GM21737 (cell line): ENCODE results near the gene SPATA33.
"Not testable (repeated sequence)": the region's sequence is repeated elsewhere in the genome, so short reads cannot be mapped to it uniquely, and the experiment has no call there.

Source experiments
- ATAC-seq: cut with Tn5 transposase; IDR thresholded peaks from one replicate; pipeline ENCODE4 v1.9.1; 2021; ENCODE audit warnings: mild to moderate bottlenecking, moderate library complexity; ENCODE audit not compliant: unreplicated experiment

The SPATA33 gene

DNA sequence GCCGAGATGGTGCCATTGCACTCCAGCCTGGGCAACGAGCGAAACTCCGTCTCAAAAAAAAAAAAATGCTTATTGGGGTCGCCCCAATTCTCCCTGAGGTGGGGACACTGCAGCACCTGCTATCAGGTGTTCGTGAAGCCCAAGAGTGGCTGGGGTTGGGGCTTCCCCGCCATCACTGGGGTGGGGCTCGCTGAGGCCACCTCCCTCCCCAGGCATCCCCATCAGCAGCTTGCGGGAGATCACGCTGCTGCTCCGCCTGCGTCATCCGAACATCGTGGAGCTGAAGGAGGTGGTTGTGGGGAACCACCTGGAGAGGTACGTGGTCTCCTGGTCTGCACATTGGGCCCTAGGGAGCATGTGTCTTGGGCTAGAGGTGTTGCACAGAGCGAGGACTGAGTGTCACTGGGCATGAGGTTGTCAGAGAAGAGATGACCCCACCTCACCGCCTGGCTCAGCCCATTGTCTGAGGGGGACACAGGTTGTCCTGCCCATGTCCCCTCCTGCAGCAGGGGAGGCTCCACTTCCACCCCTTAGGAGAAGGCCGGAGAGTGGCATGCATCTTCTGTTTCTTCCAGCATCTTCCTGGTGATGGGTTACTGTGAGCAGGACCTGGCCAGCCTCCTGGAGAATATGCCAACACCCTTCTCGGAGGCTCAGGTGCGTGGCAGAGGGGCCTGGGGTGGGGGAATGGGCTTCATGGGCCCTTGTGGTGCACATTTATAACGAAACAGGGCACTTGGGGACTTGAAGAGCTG lies 33.8 kb downstream of the SPATA33 start:
- ATAC-seq: no peak

GRCh38 chr16:89691986-89692569 lies 34.4 kb downstream of the SPATA33 start:
- no peak for ATAC-seq

DNA sequence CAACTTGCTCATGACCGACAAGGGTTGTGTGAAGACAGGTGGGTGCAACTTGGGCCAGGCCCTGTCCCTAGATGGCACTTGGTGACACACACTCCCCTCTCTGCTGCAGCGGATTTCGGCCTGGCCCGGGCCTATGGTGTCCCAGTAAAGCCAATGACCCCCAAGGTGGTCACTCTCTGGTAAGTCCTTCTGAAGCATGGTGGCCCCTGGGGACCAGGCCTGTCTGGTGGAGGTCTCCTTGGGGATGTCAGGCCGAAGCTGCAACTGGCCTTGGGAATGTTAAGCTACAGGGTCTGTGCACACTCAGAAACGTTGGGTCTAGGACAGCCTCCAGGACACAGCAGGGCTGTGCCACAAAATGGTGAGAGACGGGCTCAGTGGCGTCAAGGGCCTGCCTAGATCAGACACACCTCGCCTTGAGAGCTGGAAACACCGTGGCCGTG lies 35.7 kb downstream of the SPATA33 start:
- ATAC-seq: no peak

DNA sequence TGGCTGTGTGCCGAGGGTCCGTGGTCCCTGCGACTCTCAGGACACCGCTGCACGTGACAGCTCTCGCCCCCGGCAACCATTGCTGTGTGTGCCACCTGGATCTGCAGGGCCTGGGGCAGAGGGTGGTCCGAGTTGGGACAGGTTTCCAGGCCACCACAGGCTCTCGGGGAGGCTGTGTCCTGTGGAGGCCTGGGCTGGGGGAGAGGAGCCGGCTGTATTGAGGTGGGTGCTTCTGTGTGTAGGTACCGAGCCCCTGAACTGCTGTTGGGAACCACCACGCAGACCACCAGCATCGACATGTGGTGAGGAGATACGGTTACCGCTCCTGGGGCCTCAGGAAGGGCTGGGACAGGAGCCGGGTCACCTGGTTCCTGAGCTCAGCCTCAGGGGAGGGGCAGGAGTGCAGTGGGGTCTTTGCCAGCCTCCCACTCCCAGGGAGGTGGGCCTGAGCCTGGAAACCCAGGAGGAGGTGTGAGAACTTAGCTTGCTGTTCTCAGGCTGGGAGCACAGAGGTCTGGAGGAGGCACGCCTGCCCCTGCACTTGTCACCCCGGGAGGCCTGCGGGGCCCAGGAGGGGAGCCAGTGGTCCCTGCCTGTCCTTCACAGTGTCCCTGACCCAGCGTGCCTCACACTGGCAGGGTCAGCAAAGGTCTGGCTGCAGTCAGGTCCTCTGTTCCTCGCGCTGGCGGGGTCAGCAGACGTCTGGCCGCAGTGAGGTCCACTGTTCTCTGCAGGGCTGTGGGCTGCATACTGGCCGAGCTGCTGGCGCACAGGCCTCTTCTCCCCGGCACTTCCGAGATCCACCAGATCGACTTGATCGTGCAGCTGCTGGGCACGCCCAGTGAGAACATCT lies 36.5 kb downstream of the SPATA33 start:
- ATAC-seq: no peak

GRCh38 chr16:89694784-89695085 lies 37.1 kb downstream of the SPATA33 start:
- ATAC-seq: not testable (repeated sequence)

DNA sequence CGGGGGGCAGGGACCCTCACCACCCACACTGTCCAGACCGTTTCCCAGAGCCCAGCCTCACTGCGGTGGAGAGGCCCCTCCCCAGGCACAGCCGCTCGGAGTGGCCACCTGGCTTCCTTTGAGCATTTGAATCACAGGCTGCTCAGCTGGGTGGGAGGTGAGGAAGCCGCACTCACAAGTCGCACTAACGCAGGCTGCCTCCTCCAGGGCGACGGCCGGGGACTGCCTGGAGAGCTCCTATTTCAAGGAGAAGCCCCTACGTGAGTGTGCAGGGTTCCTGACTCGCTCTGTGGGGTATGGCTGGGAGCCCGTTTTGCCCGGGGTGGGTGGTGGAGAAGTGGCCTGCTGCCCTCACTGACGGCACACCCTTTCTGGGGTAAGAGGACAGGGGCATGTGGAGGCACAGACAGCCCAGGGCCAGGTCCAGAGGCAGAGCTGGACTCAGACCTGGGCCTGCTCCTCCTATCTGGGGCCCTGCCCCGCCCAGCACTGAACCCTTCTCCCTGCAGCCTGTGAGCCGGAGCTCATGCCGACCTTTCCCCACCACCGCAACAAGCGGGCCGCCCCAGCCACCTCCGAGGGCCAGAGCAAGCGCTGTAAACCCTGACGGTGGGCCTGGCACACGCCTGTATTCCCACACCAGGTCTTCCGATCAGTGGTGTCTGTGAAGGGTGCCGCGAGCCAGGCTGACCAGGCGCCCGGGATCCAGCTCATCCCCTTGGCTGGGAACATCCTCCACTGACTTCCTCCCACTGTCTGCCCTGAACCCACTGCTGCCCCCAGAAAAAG lies 37.6 kb downstream of the SPATA33 start:
- ATAC-seq: no peak

DNA sequence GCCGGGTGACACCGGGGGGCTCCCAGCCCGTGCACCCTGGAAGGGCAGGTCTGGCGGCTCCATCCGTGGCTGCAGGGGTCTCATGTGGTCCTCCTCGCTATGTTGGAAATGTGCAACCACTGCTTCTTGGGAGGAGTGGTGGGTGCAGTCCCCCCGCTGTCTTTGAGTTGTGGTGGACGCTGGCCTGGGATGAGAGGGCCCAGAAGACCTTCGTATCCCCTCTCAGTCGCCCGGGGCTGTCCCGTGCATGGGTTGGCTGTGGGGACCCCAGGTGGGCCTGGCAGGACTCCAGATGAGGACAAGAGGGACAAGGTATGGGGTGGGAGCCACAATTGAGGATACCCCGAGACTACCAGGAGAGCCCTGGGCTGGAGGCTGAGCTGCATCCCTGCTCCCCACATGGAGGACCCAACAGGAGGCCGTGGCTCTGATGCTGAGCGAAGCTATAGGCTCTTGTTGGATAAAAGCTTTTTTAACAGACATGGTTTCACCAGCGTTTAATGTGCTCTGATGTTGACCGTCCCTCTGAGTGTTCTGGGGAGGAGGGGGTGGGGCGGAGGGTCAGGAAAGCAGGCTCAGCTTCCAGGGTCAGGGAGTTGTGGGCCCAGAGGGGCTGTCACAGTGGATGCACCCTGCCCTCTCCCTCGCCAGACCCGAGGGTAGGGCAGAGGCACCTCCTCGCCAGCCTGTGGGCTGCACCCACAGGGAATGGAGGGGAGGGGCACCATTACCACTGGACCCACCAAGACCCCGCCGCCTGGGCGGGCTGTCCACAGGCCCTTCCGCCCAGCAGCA lies 38.4 kb downstream of the SPATA33 start:
- no peak for ATAC-seq

DNA sequence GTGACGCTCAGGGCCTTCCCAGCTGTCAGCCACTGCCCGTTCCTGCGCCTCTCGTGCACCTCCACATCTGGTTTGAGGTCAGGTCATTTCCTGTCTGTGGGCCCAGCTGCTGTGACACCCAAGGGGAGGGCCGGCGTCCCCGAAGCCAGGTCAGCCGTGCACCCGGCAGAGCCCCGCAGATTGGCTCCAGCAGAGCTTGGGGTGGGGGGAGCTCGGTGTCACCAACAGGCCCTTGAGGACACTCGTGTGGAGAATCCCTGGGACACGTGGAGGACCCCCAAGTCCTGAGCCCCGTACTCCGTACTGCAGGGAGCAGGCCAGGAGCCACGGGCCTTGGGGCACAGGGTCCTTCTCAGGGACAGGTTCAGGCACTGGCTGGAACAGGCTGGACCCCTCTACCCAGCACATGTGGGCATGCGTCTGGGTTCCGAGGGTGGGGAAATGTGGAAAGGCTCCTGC lies 39.1 kb downstream of the SPATA33 start:
- no peak for ATAC-seq

DNA sequence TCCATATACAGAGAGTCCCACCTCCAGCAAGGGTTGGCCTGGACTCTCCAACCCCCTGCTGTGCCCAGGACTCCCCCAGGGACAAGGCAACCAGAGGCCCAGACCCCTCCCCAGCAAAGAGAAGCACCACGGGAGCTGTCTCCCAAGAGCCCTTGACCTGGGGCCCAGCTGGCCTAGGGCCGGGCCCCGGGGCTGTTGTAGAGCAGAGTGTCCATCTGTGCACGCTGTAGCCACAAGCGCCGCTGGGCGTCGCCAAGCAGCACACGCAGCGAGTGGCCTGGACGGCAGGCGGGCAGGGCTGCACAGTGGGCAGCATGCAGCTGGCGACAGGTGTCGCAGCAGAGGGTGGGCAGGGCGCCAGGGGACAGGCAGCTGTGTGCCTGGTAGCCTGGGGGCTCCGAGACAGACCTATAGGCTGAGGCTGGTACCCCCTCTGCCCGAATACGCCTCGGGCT lies 39.6 kb downstream of the SPATA33 start:
- no peak for ATAC-seq

DNA sequence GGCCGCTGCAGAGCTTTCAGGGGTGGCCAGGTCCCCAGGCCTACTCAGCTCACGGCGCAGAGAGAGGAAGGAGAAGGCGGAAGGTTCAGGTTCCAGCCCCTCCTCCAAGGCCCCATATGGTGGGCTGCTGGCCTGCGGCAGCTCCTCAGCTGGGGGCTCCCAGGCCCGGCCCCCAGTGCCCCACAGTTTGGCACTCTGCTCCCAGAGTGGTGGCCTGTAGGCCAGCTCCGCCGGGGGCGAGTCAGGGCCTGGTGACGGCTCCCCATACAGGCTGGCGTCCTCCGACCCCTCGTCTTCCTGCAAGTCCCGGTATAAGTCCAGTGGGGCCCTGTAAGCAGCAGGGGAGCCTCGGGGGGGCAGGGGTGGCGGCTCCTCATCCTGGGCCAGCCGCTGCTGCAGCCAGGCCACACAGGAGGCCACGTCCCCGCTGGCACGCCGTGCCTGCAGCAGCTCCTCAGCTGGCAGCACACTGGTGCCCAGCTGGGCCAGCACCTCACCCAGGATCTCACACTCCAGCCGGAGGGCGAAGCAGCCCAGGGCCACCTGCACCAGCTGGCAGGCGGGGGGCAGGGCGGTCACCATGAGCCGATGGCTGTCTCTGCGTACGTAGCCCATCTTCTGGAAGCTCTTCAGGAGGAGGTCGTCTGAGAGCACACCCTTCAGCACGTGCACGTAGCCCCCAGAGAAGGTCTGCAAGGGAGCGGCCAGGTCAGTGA lies 40.1 kb downstream of the SPATA33 start:
- no peak for ATAC-seq

DNA sequence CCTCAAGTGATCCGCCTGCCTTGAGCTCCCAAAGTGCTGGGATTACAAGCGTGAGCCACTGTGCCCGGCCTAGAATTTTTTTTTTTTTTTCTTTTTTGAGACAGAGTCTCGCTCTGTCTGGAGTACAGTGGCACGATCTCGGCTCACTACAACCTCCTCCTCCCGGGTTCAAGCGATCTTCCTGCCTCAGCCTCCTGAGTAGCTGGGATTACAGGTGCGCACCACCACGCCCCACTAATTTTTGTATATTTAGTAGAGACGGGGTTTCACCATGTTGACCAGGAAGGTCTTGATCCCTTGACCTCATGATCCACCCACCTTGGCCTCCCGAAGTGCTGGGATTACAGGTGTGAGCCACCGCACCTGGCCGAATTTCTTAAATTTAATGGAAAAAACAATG lies 41.1 kb downstream of the SPATA33 start:
- ATAC-seq: not testable (repeated sequence)

DNA sequence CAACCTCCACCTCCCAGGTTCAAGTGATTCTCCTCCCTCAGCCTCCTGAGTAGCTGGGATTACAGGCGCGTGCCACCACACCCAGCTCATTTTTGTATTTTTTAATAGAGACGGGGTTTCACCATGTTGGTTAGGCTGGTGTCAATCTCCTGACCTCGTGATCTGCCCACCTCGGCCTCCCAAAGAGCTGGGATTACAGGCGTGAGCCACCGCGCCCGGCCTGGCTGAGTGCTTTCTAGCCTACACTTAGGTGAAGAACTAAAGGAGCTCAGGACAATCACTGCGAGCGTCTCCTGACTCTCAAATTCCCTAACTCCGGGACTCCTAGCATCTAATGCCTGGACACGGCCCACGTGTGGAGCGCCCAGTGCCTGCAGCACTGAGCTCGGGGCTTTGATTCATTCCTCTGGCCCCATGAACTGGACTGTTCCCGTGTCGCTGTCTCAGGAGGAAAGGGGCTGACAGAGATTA lies 42.0 kb downstream of the SPATA33 start:
- not testable (repeated sequence) for ATAC-seq

GRCh38 chr16:89700100-89700648 lies 42.5 kb downstream of the SPATA33 start:
- ATAC-seq: peak; percentile 44

GRCh38 chr16:89700649-89701424 lies 43.2 kb downstream of the SPATA33 start:
- ATAC-seq: peak; percentile 4

DNA sequence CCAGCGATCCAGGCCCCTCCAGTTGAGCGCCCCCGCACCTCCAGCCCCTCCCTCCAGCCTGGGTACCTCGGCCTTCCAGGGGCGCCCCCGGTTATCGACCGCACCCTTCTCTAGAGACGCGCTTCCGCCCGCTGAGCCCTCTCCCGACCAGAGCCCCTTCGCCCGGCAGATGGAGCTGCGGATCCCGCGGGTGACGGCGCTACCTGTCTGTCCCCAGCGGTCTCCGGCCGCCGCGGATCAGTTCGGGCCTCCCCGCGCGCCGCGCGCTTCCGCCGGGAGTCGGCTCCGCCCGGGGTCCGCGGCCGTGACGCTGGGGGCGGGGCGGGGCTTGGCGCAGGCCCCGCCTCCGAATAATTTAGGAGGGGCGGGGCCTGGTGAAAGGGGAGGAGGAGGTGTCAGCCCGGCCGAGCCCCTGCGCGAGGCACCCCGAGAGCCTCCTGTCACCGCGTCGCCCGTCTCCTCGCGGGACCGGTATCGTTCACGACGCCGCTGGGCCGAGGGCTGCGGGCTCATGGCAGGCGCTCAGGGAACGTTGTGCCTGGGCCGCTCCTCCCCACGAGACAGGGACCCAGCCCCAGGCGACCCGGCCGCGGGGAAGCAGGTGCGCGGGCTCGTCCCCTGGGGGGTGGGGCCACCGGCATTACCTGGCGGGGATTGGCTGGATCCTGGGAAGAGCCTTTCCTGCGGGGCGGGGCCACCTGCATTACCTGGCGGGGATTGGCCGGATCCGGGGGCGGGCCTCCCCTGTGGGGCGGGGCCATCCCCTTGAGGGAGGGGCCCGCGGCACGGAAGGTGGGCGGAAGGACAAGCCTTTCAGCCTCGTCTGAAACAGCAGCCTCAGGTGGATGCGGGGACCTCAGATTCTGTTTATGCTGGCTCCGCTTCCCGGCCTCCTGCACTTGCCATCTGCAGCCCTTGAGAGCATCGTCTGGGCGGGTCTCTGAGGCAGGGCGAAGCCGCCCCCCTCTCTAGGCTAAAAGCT lies 44.1 kb downstream of the SPATA33 start, which contains the start of gene SPATA2L:
TSS of gene SPATA2L (minus strand) at position 281 of the 982 bp plus-strand sequence. CDS start 473 bp downstream, outside the sequence.
- peak; percentile 58 for ATAC-seq

- no peak for ATAC-seq
Measured at GRCh38 chr16:89704281-89704680, 46.6 kb downstream of the SPATA33 start.

DNA sequence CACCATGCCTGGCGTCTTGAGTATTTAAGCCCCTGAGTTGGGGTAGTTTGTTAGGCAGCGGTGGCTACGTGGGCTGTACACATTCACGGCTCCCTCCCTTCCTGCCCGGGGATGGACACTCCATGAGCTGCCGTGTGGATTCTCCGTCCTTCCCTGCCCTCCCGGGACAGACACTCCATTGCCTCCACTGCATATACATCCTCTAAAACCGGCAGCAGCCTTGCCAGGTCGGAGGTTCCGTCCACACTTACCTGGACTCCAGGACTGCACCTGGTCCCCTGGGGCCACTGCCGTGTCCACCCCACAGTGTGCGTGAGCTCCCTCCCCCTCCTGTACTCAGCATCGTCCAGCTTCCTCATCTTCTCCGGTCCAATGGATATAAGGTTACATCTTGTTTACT lies 47.4 kb downstream of the SPATA33 start:
- ATAC-seq: no peak
